ENCODE measurements around the gene CIAO1.
"Not testable (repeated sequence)": the region's sequence is repeated elsewhere in the genome, so short reads cannot be mapped to it uniquely, and the experiment has no call there.

CIAO1 gene

DNA sequence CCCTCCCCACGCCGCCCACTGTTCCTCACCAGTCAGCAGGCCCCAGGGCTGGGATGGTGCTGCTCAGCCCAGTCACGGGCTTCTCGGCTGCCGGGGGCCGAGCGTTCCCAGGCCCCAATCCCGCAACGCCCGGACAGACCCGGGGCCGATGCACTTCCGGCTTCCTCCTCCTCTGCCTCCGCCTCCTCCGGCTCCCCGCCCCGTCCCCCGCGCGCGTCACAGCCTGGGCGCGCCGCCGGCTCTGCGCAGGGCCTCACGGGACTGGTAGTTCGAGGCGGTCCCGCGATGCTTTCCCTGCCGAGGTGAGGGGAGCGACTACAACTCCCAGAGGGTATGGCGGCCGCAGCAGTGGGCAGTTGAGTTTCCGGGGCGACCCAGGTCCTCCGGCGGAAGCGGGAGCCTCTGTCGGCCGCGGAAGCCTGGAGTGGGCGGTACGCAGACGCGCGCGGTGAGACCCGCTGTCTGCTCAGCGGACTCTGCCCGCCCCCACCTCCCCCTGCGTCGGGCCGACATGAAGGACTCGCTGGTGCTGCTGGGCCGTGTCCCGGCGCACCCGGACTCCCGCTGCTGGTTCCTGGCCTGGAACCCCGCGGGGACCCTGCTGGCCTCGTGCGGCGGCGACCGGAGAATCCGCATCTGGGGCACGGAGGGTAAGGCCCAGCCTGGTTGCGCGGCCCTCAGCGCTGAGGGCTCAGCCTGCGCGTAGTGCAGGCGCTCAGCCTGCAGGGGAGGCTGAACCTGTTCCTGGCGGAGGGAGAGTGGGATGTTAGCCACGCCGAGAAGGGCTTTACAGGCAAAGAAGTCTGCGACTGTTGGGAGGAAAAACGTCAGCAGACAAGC, at the start of gene CIAO1, which contains the start of gene TMEM127:
Gene CIAO1, plus strand, starts transcription at position 386 of the 840 bp plus-strand sequence. Its CDS starts 126 bp downstream, at position 512.
Gene TMEM127, minus strand, starts transcription at position 158 of the 840 bp plus-strand sequence. CDS start 616 bp downstream, outside the sequence.
- DNase-seq = peak; percentile 99

DNA sequence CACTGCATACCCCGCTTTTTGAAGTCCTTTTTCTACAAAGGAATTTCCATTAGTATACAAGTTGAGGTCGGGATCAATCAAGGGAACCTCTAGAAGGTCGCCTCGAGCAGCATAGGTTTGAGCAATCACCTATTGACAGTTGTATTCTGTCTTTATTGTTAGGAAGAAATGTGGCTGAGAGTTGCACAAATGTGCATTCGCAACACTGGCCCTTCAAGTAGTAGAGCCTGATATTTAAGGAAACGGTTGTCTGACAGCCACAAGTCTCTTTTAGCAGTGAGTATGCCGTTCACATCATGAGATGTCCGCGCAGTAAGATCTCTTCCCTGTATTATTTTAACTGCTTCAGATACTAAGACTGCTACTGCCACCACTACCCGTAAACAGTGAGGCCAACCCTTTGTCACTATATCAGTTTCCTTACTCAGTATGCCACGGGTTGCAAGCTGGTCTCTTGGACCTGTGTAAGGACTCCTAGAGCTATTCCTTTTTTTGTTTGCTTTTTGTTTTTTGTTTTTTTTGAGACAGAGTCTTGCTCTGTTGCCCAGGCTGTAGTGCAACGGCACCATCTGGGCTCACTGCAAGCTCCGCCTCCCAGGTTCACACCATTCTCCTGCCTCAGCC, 47.4 kb upstream of the CIAO1 start:
- no peak for DNase-seq

DNA sequence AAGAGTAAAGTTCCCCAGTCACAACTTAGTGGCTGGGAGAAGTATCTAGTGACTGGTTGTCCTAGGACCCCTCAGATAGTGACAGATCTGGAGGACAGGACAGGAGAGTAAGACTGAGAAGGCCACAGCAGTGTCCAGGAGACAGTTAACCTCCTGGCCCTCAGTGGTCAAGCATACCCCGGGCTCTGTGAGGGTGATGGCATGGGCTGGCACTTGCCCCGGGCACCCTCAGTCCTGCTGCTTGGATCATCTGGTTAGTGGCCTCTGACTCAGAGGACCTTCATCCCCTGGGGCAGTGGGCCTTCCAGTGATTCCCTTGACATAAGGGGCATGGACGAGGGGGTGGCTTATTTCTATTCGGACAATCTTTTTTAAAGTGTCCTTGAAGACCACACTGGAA, 46.1 kb upstream of the CIAO1 start:
- not testable (repeated sequence) for DNase-seq

DNA sequence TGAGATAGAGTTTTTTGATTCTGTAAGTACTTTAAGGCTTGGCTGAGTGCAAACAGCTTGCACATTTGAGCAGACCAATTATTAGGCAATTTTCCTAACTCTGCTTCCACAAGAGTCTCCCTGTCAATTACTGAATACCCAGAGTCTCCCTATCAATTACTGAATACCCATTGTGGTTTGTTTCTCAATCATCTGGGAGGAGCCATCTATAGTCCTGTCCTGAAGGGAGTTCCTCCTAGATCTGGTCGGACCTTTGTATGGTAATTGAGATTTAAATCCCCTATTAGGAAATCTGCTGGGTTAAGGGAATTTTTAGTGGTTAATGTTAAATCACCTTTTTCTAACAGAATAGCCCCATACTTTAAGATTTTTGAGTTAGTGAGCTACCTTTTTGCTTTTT, 44.9 kb upstream of the CIAO1 start:
- not testable (repeated sequence) for DNase-seq

DNA sequence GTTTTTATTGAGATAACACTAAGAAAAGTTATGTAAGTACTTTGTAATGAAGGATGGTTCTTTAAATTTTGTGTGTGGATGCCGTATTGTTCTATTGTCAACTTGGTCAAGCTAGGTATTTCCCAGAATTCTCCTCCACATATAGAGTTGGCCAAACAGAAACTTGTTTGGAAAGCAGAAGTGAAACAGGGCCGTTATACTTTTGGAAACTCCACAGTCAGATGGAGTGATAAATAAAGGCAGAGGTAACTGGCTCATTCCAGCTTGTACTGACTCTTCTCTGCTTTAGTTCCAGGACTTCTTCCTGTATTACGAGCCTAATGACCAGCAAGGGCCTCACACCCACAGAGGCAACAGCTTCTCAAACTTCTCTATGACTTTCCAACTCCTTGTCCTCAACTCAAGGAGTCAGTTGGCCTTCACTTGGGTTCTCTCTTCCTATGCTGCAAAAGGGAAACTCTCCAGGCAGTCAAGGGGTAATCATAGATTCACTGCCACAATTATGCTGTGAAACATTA, 41.0 kb upstream of the CIAO1 start:
- DNase-seq = no peak

DNA sequence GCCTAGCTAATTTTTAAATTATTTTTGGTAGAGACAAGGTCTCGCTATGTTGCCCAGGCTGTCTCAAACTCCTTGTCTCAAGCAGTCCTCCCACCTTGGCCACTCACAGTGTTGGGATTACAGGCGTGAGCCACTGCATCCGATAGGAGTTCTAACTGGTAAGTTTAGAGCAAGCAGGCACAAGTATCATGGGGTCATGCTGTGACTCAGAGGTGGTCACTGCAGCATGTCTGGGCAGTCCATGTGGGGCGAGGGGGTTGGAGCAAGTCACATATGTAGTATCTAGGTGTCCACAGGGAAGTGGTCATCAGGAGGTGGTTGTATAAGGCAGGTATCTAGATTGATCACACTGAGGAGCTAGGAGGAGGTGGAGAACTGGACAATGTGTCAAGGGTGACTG, 34.7 kb upstream of the CIAO1 start:
- no peak for DNase-seq

DNA sequence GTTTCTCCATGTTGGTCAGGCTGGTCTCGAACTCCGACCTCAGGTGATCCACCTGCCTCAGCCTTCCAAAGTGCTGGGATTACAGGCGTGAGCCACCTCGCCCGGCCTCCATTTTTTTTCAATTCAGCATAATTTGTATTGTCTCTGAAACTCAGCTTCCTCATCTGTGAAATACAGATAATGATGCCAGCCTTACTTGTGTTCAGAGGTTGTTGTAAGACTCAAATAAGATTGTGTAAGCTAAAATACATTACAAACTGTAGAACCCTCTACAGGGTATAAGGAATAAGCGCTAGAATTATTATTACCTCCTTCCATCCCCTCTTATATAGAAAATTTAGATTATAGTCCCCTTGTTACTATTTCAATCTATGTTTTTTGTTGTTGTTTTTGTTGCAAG, 32.6 kb upstream of the CIAO1 start:
- no peak for DNase-seq

DNA sequence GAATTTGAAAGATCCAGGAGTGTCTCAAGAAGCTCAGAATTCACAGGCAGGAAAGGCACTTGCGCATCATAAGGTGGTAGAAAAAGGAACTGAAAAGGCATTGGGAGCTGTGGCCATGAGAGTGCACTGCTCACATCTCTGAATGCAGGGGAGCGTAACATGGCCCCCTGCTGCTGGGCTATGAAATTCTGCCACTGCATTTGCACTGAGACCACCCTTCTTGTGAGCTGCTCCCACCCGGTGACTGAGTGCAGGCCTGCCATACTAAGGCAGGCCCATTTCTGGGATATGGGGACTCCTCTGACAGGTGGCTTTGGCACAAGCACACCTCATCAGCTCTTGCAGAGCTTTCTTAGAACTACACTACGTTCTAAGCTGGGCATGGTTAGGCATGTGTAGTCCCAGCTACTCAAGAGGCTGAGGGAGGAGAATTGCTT, 32.1 kb upstream of the CIAO1 start:
- no peak for DNase-seq

DNA sequence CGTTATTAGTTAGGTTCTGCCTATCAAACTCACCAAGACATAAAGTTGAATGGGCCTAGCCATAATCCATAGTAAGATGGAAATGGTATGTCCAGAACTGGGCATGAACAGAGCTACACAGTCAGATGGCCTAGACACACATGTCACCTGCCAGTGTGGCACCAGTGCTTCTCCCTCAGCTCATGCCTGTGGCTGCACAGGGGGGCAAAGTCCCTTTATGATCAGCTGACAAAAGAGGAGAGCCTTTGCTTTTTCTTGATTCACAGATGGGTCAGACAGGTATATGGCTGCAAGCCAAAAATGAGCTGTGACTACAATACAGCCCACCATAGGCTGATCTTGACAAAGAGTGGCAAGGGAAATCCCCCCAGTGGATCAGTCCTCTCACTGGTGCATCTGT, 29.1 kb upstream of the CIAO1 start:
- DNase-seq = no peak

DNA sequence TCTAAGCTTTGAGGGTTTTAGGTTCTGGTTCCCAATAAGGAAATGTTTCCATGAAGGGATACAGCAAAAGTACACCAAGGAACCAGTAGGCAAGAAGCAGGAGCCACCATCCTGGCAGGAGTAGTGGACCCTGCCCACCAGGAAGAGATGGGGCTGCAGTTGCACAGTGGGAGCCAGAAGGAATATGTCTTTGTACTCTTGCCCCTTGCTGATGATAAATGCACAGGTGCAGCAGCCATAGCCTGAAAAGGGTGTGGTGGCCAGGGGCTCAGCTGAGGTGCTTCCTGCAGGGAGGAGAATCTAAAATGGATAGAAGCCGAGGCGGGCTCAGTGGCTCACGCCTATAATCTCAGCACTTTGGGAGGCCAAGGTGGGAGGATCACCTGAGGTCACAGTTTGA, 27.8 kb upstream of the CIAO1 start:
- no peak for DNase-seq

DNA sequence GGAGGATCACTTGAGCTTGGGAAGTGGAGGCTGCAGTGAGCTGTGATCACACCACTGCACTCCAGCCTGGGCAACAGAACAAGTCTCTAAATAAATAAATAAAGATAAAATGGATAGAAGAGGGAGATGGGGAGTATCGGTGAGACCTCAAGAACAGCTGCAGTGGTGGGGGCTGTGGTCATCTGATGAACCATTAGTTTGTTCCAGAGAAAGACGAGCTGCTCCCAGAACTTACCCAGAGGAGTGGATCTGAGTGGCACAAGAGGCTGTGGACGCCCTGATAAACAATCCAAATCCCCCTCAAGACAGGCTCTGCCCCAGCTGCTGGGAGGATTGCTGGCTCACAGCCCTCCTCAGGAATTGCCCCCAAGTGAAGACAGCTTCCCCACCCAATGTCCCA, 26.9 kb upstream of the CIAO1 start:
- DNase-seq = no peak

DNA sequence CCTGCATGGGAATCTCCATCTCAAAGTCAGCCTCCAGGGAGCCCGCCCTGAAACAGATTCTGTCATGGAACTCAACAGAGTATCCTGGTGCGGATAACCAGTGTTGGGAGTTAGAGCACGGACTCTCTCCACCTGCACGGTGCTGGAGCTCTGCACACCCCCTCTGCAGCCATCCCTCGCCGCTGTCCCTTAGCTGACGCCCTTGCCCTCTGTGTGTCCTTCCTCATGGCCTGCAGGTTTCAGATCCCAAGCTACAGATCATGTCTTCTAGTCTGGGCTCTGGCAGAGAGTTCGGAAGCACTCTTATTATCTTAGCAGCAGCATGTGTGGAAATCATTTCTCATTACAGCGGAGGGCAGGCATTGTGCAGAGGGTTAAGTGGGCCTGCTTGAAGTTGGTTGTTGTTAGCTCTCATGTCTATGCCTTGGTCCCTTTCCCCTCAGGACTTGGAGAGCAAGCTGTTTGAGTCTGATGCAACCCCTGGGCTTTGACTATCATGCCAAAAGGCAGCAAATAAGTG, 26.2 kb upstream of the CIAO1 start:
- DNase-seq = no peak

DNA sequence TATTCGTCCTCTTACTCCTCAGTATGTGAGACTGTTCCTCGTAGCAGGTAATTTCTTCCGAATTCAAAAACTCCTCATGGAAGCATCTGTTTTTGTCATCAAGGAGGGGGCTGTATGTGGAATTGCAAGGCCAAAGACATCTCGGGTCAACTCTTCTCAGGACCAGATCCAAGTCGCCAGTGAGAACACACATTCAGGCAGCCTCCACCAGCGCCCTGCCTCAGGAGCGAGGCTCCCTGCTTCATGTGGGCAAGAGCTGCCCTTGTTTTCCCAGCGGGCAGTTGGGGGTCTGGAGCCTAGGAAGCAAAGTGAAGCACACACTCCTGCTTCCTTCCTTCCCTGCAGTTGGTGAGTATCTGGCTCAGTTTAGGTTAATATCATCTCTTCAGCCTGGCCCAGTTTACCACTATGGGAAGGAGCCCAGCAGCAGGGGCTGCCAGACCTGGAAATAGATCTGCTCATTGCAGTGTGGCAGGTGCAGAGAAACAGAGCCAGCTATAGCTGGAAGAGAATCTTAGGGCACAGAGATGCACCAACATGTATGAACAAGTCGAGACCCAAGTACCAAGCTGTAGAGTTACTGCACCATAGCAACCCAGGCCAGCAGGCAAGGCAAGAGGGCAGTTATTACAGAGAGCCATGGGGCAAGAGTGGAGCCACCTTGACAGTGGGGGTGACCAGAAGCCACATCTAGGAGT, 25.5 kb upstream of the CIAO1 start:
- no peak for DNase-seq

DNA sequence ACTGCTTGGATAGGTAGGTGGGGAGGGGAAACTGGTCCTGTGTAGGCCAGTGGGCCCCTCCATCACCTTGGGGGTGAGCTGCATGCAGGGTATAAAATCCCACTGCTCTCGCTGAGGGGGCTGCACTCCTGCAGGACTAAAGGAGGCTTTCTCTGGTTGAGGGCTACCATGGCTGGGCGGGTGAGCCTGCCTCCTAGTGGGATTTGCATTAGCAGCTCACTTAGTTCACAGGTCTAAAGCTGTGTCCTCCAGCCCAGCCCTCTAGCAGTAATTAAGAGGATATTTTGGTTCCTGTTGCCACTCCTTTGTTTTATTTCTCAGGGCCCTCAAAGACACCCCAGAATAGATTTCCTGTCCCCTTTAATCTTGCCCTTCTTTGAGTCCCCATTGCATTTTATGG, 24.8 kb upstream of the CIAO1 start:
- no peak for DNase-seq

DNA sequence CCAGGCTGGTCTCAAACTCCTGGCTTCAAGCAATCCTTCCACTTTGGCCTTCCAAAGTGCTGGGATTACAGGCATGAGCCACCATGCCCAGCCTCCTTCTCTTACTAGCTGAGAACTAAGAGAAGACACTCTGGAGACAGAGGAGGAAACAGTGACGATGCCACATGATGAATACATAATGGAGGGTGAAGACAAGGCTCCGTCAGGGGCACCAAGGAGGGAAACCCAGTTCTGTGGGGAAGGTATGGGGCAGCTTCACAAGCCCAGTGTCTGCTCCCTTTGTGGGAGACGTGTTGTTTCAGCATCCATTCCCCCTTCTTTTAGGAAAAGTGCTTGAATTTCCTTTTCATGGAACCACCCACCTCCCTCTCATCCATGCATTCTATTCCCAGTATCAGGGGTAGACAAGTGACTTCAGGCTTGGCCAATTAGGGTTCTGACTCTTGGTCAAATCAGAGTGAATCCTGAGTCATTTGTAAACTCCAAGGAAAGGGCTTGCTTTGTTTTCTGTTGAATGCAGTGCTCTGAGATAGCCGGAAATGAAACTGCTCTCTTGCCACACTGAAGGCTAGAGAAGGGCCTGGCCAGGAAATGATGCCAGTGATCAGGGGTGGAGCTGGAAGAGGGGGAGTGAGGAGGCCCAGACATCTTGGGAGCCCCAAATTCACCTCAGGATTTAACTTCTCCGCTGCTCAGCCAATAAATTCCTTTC, 24.0 kb upstream of the CIAO1 start:
- DNase-seq = peak; percentile 62

DNA sequence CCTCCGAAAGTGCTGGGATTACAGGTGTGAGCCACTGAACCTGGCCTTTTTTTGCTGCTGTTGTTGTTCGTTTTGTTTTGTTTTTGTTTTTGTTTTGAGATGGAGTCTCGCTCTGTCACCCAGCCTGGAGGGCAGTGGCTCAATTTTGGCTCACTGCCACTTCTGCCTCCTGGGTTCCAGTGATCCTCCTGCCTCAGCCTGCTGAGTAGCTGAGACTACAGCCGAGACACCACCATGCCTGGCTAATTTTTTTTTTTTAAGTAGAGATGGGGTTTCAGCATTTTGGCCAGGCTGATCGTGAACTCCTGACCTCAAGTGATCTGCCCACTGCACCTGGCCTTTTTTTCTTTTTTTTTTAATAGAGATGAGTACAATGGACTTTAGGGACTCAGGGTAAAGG, 22.2 kb upstream of the CIAO1 start:
- DNase-seq = no peak

DNA sequence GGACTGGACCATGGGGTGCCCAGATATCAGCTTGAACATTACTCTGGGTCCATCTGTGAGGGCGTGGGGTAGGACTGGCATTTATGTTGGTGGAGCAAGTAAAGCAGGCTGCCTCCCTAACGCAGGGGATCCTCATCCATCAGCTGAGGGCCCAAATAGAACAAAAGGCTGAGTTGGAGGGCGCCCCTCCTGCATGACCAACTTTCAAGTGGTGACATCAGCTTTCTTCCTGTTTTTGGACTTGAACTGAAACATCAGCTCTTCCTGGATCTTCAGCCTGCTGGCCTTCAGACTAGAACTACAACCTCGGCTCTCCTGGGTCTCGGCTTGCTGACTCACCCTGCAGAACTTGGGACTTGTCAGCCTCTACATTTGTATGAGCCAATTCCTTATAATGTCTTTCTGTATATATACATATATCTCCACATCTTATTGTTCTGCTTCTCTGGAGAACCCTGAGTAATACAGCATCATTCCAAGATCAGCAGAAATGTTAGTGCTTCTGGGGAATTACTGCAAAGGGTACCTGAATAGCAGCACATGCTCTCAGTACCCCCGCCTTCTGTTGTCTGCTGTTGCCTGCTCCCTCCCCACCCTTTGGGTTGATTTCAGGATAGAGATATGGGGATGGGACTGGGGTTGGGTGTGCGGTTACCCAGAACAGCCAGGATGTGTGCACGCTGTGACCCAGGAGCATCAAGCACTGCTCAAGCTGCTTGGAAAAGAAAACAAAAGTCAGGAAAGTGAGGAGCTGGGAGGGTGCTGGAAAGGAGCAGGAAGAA, 20.2 kb upstream of the CIAO1 start:
- DNase-seq = no peak

DNA sequence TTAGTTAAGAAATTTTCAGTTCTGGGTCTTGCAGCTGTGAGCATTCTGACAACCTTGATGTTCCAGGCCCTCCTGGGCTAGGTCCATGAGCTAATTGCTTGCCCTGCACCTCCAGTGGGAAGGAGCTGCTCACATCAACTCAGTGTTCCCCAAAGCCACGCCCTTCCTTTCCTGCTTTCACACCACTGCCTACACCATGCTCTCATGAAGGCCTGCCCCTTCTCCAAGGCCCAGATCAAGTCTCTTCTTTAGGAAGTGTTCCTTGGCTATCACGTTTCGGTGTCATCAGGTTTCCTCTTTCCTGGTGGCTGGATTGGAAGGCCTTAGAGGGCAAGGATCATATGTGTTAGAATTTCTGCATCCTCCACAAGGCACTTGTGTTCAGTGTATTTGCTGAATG, 19.0 kb upstream of the CIAO1 start:
- DNase-seq = no peak

DNA sequence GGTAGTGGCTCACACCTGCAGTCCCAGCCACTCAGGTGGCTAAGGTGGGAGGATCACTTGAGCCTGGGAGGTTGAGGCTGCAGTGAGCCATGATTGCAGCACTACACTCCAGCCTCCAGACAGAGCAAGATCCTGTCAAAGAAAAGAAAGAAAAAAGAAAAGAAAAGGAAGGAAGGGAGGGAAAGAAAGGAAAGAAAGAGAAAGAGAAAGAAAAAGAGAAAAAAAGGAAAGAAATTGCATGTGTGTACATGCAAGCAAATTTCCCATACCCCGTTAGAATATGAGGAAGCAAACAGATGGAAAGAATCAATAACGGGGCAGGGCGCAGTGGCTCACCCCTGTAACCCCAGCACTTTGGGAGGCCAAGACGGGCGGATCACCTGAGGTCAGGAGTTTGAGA, 18.1 kb upstream of the CIAO1 start:
- DNase-seq = no peak

DNA sequence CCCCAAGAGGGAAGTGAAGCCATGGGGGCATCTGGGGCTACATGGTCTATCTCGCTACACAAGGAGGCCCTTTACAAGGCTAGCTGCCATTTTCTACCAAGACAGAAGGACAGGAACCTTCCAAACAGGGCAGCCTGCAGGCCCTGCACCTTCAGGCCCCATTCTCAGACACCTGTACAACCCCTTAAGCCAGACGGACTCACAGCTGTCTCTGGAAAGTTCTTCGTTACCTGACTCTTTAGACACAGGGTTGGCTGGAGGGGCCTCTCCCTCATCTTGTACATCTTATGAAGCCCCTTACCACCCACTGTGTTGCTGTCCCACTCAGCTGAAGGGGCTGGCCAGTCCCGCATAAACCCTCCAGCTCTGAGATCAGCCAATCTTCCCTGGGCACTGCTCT, 17.4 kb upstream of the CIAO1 start:
- no peak for DNase-seq

DNA sequence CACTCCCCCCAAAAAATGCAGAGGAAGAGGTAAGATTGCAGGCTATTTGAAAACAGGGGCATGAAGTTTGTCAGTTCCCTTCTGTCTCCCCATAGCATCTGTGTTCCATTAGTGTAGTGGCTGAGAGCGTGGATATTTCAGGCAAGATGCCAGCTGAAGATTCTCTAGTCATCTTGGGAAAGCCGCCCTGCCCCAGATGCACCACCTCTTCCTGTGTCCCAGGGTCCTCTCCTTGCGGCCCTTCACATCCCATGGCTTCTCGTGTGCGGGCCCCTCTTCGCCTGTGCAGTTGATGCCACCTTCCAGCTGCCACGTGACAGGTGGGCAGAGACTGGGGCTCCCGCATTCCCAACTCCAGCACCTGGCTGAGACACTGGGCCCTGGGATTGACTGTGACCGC, 16.4 kb upstream of the CIAO1 start:
- DNase-seq = no peak

DNA sequence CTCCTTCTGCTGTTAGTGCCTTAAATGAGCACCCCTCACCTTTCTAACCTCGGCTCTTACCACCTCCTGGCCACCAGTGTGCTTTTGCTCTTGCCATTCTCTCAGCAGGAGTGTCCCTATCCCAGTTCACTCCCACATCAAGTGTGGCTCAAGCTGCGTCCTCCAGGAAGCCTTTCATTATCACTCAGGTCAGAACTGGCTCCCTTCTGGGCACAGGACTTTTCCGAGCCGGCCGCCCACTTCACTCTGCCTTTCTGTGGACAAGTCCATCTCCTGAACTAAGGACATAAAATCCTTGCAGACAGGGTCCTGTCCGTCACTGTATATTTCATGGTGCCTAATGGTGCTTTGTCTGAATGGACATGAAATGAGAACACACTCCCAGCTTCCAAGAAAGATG, 15.8 kb upstream of the CIAO1 start:
- no peak for DNase-seq
